GM19452 (cell line): ENCODE results near the gene TMEM62.
"Not testable (repeated sequence)": the region's sequence is repeated elsewhere in the genome, so short reads cannot be mapped to it uniquely, and the experiment has no call there.

ENCODE experiments used
- ATAC-seq: cut with Tn5 transposase; IDR thresholded peaks from one replicate; pipeline ENCODE4 v1.9.1; 2021; ENCODE audit not compliant: unreplicated experiment

Gene TMEM62

GRCh38 chr15:43118829-43119228 lies 14.6 kb upstream of the TMEM62 start:
- ATAC-seq: peak; percentile 58

- no peak for ATAC-seq
Observed at GRCh38 chr15:43121863-43122262, 11.5 kb upstream of the TMEM62 start.

DNA sequence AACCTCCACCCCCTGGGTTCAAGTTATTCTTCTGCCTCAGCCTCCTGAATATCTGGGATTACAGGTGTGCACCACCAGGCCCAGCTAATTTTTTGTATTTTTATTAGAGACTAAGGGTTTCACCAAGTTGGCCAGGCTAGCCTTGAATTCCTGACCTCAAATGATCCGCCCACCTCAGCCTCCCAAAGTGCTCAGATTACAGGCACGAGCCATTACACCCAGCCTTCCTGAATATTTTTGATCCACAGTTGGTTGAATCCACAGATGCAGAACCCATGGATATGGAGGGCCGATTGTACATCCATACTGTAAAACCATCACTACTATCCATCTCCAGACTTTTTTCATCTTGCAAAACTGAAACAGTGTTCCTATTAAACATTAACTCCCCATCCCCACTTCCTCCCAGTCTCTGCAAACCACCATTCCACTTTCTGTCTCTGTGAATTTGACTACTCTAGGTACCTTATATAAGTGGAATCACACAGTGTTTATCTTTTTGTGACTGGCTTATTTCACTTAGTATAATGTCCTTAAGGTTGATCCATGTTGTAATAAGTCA lies 8.2 kb upstream of the TMEM62 start:
- no peak for ATAC-seq

- ATAC-seq: no peak
Observed at GRCh38 chr15:43126356-43126755, 7.0 kb upstream of the TMEM62 start.

DNA sequence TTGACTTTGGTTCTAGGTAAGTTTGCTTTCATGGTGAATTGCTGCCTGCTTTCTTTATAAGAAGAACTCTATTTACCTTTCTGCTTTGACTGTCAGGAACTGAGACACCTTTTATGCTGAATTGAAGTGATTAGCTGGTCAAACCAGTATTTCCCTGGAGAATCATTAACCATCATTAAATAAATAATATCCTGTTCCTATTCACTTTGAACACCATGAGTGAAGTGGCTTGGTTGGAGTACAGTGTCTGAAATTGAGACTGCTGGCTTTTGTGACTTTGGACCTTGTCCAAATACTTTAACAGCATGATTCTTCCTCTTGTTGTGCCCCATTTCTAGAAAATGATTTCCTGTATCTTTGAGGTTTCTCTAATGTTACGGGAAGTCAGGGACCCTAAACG lies 5.6 kb upstream of the TMEM62 start:
- ATAC-seq: no peak

GRCh38 chr15:43128174-43128979 lies 5.0 kb upstream of the TMEM62 start:
- ATAC-seq: not testable (repeated sequence)

GRCh38 chr15:43128980-43129335 lies 4.4 kb upstream of the TMEM62 start:
- ATAC-seq: no peak

DNA sequence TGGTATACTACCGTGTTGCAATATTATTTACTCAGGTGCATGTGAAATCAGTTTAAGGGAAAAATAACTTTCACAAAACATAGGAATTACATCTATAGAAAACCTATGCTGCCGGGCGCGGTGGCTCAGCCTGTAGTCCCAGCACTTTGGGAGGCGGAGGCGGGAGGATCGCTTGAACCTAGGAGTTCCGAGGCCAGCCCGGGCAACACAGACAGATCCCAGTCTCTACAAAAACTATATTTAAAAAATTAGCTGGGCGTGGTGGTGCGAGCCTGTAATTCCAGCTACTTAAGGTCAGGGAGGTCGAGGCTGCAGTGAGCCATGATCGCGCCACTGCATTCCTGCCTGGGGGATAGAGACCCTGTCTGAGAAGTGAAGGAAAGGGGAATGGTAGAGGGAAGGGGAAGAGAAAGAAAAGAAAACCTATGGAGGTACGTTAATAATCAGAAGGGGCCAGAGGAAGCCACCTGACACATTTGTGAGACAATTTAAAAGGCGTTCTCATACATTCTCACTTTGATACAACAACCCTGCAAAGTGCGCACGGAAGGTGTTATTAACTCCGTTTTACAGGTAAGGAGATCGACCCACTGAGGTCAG lies 456 bp upstream of the TMEM62 start:
- ATAC-seq: no peak

DNA sequence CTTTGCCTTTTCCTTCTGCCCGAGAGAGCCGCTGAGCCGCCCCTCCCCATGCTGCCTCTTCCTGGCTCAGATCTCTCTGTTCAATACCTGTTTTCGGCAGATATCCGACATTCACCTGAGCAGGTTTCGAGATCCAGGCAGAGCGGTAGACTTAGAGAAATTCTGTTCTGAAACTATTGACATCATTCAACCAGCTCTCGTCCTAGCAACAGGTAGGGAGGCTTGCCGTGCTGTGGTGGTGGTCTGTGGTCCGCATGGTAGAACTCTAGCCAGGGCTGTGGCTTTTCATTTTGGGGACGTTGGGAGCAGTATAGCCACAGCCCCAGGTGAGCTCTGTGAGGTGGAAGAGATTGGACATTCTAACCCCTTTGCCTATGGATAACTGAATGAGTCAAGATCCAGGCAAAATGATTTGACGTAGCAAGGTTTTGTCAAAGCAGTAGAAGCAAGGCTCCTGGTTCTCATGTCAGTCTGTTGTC lies 810 bp downstream of the TMEM62 start:
- ATAC-seq: no peak

GRCh38 chr15:43135351-43135750 lies 2.0 kb downstream of the TMEM62 start:
- ATAC-seq: no peak

- ATAC-seq: no peak
Observed at GRCh38 chr15:43143203-43143941, 10.0 kb downstream of the TMEM62 start.

GRCh38 chr15:43144512-43144911 lies 11.1 kb downstream of the TMEM62 start:
- ATAC-seq: no peak

- ATAC-seq: no peak
Observed at GRCh38 chr15:43146184-43146583, 12.8 kb downstream of the TMEM62 start.

- ATAC-seq: no peak
Observed at GRCh38 chr15:43150191-43150929, 17.0 kb downstream of the TMEM62 start.

DNA sequence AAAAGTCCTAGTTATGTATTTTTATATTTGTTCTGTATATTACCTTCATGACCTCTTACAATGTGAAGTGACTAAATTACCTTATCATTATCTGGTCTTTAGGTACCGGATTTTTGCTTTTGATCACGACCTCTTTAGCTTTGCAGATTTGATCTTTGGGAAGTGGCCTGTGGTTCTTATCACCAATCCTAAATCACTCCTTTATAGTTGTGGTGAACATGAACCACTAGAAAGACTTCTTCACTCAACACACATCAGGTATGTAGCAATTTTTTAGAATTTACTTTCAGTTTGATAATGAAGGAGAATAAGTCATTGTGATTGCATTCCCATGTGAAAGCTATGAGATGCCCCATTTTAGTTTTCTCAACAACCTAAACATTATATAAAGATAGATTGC lies 18.3 kb downstream of the TMEM62 start:
- no peak for ATAC-seq

DNA sequence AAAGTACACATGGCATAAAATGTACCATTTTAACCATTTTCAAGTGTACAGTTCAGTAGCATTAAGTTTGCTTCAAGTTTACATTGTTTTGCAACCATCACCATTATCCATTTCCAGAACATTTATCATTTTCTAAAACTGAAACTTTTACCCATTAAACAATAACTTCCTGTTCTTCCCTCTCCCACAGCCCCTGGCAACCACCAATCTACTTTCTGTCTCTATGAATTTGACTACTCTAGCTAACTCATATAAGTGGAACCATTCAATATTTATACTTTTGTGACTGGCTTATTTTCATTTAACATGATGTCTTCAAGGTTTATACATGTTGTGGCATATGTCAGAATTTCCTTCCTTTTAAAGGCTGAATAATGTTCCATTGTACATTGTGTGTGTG lies 19.9 kb downstream of the TMEM62 start:
- no peak for ATAC-seq

GRCh38 chr15:43165801-43166325 lies 32.5 kb downstream of the TMEM62 start:
- no peak for ATAC-seq

DNA sequence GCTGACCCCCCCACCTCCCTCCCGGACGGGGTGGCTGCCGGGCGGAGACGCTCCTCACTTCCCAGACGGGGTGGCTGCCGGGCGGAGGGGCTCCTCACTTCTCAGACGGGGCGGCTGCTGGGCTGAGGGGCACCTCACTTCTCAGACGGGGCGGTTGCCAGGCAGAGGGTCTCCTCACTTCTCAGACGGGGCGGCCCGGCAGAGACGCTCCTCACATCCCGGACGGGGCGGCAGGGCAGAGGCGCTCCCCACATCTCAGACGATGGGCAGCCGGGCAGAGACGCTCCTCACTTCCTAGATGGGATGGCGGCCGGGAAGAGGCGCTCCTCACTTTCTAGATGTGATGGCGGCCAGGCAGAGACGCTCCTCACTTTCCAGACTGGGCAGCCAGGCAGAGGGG lies 33.9 kb downstream of the TMEM62 start:
- not testable (repeated sequence) for ATAC-seq

DNA sequence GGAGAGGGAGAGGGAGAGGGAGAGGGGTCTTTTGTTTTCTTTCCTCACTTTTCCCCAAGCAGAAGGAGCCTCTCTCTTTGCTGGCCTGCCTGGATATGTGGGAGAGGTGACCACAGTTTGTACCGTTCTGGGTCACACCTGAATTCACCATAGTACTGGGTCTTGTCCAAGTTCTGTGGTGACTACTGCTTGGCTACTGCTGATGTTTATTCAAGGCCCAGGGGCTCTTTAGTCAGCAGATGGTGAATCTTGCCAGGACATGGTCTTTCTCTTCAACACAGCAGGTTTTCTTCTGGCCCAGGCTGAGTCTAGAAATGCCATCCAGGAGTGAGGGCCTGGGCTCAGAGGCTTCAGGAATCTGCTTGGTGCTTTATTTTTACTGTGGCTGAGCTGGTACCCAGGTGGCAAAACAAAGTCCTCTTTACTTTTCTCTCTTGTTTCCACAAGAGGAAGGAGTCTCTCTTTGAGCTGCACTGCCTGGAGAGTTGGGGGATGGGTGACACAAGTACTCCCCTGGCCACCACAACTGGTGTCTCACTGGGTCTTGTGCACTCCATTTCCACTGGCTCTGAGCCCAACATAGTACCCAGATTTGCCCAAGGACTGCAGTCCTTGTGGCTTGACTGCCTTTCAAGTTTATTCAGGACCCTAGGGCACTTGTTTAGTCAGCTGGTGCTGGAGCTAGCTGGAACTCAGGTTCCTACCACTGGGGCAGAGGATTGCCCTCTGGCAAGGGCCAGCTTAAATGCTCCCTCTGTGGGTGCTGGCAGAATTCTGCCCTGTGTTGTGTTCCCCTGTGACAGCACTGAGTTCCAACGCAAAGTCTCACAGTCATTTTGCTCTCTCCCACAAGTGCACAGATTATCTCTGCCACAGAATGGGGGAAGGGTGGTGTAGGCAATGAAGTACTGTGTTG lies 35.1 kb downstream of the TMEM62 start:
- no peak for ATAC-seq

DNA sequence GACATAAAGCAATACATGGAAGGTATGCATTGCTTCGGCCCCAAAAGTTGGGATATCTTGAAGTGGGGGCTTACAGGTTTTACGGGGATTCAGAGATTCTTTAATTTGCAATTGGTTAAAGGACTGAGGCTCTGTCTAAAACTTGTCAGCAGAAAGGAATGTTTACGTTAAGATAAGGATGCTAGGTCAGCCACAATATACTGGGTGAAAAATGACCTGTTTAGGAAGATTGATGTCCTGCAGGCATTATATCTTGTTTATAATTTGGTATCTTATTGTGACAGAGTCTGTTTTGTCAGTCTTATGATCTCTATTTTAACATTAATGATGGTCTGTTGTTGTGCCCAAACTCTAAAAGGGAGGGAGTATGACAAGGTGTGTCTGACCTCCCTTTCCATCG lies 36.5 kb downstream of the TMEM62 start:
- ATAC-seq: no peak
